CMK (cell line): Measurements from ENCODE around the gene PARG.
"Not testable (repeated sequence)": the region's sequence is repeated elsewhere in the genome, so short reads cannot be mapped to it uniquely, and the experiment has no call there.

Experiments
- DNase-seq: peaks from one replicate; pipeline ENCODE4 v3.0.0-alpha.2; 2010; ENCODE audit warnings: low read depth

Gene PARG

DNA sequence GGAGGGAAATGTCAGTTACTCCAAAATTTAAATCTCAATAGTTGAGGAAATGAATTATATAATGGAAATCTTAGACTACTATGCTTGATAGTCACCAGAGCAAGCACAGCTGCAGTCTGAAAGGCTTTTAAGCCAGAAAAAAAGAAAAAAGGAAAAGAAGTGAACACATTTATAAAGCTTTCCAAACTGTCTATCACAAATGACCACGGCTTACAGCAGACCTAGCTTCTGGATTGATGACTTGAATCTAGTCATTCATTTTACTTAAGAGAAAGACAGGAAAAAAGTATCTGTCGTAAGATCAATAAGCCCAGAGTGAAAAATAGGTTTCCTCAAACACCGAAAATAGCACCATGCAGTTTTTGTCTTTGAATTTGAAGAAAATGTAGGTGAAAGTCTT, 111.8 kb downstream of the PARG start:
- DNase-seq = no peak

DNA sequence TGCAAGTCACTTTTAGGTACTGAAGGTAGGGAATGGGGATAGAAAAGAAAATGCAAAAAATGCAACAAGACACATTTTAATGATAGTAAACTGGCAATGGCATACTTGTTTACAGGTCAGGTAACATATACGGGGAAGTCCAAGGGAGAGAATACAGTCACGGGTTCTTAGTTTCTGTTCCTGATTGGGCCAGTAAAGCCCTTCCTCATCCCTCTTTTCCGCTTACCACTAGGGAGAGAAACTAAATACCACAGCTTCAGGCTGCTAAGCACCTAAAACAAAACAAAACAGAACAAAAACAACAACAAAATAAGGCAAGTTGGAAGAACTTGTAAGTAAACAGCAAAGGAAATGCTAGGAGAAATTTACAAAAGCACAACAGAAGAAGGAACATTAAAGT, 114.5 kb downstream of the PARG start:
- DNase-seq = no peak

- DNase-seq = no peak
Measured at GRCh38 chr10:49819234-49819958, 122.4 kb downstream of the PARG start.

- DNase-seq = no peak
Measured at GRCh38 chr10:49817845-49818244, 124.0 kb downstream of the PARG start.

DNA sequence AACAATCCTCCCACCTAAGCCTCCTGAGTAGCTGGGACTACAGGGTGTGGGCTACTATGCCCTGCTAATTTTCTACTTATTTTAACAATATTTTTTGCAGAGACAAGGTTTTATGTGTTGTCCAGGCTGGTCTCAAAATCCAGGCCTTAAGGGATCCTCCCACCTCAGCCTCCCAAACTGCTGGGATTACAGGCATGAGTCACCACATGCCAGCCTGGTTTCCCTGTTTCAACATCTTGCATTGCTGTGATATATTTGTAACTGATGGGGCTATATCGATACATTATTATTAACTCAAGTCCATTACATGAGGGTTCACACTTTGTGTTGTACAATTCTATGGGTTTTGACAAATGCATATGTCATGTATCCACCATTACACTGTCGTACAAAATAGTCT, 137.8 kb downstream of the PARG start:
- no peak for DNase-seq

- DNase-seq = no peak
Measured at GRCh38 chr10:49798275-49798674, 143.6 kb downstream of the PARG start.

- DNase-seq = no peak
Measured at GRCh38 chr10:49791100-49791499, 150.7 kb downstream of the PARG start.

GRCh38 chr10:49784681-49785080, 157.1 kb downstream of the PARG start:
- DNase-seq = no peak

GRCh38 chr10:49783645-49784044, 158.2 kb downstream of the PARG start:
- no peak for DNase-seq

- DNase-seq = no peak
Measured at GRCh38 chr10:49781247-49781646, 160.6 kb downstream of the PARG start.

DNA sequence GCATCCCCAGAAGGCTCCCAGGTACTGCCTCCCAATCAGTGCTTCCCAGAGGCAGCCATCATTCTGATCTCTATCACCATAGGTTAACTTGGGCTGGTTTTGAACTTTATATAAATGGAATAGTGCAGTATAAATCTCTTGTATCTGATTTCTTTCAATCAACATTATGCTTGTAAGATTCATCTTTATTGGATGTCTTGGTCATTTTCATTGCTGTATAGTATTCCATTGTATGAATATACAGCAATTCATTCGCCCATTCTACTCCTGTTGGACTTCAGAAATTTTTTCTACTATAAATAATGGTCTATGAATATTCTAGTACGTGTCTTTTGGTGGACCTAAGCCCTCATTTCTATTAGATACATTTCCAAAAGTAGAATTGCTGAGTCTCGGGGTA, 163.6 kb downstream of the PARG start:
- DNase-seq = no peak

DNA sequence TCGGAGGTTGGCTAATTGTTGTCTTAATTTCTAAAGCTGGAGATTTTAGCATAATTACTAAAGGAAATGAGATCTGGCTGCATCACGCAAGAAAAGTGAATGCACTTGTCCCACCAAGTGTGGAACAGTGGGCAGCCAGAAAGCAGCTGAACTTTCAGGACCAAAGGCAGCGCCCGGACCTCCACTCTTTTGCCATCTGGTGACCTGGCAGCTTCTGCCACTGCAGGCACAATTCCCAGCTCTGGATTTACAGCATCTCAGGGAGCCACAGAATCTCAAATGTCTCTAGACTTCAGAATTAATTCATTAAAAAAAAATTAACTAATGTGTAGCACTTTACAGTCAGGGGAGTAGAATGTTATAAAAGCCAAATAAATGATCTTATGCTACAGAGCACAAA, 165.0 kb downstream of the PARG start:
- DNase-seq = no peak

DNA sequence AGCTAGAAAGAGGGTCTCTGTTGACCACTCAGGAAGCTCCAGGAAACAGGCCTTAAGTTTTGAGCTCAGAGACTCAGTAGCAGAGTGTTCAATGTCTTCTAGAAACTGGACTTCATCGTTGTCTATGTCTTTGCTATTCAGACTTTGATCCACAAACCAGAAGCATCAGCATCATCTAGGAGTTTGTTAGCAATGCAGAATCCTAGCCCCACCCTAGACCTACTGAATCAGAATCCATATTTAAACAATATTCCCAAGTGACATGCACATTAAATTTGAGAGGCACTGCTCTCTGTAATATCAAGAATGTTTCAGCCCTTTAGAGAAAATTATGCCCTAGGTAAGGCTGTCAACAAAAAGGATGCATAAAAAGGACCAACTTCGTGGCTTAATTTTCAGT, 166.8 kb downstream of the PARG start:
- DNase-seq = no peak

GRCh38 chr10:49772944-49773343, 168.9 kb downstream of the PARG start:
- not testable (repeated sequence) for DNase-seq

DNA sequence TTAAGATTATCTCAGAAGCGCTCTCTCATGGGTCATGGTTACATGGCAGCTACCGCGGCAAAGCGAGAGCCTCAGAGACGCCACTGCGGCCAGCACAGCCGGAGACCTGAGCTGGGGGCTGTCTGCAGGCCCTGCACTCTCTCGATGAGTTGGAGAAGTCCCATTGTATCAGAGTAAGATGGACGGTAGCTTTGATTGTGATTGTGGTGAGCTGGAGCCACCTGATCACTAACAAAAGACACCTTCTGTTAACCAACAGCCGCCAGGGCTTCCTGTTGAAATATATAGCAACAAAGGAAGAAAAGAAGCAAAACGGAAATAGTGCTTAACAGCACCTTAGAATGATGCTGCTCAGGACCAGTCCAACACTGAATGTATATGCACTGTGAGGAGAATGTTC, 170.8 kb downstream of the PARG start:
- not testable (repeated sequence) for DNase-seq

DNA sequence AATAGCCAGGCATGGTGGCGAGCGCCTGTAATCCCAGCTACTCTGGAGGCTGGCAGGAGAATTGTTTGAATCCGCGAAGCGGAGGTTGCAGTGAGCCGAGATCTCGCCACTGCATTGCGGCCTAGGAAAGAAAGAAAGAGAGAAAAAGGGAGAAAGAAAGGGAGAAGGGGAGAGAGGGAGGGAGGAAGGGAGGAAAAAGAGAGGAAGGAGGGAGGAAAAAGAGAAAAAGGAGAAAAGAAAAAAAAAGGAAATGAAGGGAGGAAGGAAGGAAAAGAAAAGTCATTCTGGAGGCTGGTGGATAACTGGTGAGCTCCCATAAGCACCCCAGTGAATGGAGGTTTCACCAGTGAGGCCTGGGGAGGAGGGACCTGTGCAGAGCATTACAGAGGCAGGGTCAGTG, 172.1 kb downstream of the PARG start:
- DNase-seq = no peak

DNA sequence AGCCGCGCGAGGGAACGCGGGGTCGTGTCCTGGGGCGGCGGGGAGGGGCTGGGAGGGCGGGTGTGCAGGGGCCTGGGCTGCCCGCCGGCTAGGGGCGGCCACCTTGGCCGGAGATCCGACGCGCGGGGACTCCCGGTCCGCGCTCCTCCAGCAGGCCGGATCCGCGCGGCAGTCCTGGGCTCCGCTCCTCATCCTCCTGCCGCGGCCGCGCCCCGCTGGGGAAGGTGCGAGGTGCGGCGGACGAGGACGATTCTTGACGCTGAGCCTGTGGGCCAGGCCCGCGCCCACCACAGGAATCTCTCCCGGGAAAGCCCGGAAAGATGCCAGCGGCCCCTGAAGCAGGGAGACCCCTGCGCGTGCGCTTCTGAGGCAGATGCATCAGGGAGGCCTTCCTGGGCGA, 173.1 kb downstream of the PARG start:
- no peak for DNase-seq

DNA sequence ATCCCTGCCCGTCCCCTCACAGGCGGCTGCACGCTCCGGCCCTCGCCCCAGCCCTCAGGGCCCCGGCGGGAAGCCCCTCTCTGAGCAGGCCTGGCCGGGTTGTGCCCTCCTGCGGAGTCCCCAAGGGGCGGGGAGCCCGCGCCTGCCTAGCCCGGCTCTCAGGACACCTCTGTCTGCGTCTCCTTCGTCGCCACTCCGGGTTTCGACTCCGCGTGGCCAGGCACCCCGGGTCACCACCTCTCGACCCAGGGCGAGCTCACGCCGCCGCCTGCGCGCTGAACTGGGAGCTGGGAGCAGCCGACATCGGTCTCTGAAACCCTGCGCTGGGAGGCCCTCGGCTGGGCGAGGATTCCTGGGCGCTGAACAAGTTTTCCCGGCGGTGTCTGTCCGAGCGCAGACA, 173.5 kb downstream of the PARG start:
- no peak for DNase-seq
